GM18868 (cell line): Measurements from ENCODE around the gene RSAD1.

Experiments
- ATAC-seq: cut with Tn5 transposase; IDR thresholded peaks from one replicate; pipeline ENCODE4 v1.9.1; 2021; ENCODE audit warnings: mild to moderate bottlenecking, moderate library complexity; ENCODE audit not compliant: unreplicated experiment

Gene RSAD1

DNA sequence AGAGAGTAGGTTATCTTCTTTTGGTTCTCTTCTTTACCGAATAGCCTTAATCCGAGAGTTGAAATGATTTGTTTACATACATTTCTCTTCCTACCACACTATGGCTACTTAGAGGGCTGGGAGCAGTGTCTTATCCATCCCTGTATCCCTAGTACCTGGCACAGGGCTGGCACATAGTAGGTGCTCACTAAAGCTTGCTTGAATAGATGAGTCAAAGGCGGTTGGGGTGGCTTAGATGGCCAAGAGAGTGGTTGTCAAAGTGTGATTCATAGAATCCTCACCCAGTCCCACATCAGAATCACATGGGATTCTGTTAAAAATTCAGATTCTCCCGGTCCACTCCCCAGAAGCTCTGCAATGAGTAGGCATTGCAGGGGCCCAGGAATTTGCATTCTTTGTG is 21.0 kb upstream of the RSAD1 start:
- ATAC-seq: no peak

GRCh38 chr17:50458270-50458669 is 20.4 kb upstream of the RSAD1 start:
- no peak for ATAC-seq

DNA sequence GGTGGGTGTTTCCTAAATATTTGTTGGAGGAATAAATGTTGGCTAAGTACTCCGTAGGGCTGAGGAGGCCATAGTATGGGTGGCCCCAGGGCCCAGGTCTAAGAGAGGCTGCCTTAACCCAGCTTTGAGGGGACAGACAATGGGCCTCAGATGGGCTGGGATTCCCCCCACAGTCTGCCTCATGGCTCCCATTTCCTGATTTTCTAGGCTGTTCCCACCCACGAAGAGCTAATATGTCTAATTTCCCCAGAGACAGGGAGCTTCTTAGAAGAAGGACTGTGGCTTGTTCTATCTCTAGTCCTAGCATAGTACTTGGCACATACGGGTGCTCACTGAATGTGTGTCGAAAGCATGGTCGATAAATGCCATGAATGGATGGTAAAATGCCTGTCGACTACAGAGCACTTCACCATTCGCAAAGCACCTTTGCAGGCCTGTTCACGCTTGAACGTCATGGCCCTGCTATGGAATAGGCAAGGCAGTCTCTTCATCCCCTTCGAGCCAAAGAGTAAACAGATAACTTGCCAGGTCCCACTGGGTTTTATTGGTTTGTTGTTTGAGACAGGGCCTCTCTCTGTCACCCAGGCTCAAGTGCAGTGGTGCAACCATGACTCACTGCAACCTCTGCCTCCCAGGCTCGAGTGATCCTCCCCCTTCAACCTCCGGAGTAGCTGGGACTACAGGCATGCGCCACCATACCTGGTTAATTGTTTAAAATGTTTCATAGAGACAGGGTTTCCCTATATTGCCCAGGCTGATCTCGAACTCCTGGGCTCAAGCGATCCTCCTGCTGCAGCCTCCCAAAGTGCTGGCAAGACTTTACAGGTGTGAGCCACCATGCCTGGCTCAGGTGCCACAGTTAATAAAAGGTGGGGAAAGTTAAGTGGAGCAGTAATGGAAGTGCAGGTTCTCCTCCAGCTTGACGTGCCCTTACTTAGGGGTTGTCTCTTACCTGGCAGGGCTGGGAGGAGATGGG is 19.7 kb upstream of the RSAD1 start:
- no peak for ATAC-seq

GRCh38 chr17:50459756-50460155 is 18.9 kb upstream of the RSAD1 start:
- ATAC-seq: no peak

GRCh38 chr17:50460831-50461526 is 17.7 kb upstream of the RSAD1 start:
- no peak for ATAC-seq

GRCh38 chr17:50461550-50462132 is 17.0 kb upstream of the RSAD1 start:
- ATAC-seq: no peak

DNA sequence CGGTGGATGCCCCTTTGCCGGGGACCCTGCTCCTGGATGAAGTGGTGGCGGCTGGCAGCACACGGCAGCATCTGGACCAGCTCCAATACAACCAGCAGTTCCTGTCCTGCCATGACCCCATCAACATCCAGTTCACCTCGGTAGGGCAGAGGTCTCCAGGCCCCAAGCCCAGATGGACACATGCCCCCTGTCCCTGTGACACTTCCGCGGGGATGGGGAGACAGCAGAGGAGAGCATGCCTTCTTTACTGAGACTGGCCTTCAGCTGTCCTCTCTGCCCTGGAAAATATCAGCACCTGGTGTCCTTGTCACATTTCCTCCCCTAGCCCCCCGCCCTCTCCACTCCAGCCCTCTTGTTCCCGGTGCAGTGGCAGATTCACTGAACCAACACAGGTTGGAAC is 16.2 kb upstream of the RSAD1 start:
- no peak for ATAC-seq

DNA sequence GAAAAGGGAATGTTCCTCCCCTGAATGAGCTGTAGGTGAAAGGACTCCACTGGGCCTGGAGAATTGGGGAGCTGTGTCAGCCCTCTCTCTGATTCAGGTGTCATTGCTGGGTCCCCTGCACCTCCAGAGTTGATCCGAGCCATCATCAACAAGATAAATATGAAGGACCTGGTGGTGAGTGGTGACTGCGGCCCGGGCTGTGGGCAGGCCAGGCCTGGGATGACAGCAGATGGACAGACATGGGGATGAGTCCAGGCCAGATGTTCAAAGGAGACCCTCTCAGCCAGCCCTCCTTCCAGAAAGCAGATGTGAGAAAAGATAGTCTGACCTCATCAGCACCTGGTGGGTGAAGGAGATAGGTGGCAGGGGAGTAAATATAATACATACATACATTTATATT is 14.5 kb upstream of the RSAD1 start:
- ATAC-seq: no peak

- no peak for ATAC-seq
Observed at GRCh38 chr17:50464736-50465135, 13.9 kb upstream of the RSAD1 start.

- no peak for ATAC-seq
Observed at GRCh38 chr17:50465171-50465570, 13.5 kb upstream of the RSAD1 start.

DNA sequence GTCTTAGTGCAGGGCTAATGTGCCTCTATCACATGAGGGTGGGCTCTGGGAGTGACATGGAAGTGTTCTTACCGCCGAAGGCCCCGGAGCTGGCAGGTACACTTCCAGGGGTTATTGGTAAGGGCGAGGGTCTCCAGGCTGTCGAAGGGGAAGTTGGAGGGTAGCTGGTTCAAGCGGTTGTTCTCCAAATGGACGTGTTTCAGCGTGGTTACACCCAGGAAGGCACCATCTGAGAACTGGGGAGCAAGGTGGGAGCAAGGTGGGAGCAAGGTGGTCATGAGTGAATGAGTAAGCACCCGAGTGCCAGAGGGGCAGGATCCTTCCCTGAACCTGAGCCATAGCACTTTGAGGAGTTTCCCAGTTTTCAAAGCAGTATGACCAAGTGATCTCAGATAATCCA is 13.0 kb upstream of the RSAD1 start:
- no peak for ATAC-seq

GRCh38 chr17:50466371-50467113 is 12.1 kb upstream of the RSAD1 start:
- ATAC-seq: no peak

- no peak for ATAC-seq
Observed at GRCh38 chr17:50467114-50467854, 11.4 kb upstream of the RSAD1 start.

DNA sequence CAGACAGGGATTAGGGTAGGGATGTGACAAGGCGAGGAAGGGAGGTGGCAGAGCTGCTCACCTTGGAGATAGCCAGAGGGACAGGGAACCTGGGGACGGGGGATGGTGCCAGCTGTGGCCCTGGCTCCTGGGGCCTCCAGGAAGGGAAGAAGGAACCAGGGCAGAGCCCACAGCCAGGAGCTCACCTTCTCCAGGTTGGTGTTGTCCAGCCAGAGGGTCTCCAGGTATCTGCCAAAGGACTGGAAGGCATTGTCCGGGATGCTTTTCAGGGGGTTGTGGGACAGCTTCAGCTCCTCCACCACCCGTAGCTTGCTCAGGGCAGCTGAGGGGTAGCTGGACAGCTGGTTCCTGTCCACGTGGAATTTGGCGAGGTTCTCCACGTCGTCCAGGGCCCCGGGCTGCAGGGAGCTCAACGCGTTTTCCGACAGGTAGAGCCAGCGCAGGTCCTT is 10.8 kb upstream of the RSAD1 start:
- ATAC-seq: no peak

DNA sequence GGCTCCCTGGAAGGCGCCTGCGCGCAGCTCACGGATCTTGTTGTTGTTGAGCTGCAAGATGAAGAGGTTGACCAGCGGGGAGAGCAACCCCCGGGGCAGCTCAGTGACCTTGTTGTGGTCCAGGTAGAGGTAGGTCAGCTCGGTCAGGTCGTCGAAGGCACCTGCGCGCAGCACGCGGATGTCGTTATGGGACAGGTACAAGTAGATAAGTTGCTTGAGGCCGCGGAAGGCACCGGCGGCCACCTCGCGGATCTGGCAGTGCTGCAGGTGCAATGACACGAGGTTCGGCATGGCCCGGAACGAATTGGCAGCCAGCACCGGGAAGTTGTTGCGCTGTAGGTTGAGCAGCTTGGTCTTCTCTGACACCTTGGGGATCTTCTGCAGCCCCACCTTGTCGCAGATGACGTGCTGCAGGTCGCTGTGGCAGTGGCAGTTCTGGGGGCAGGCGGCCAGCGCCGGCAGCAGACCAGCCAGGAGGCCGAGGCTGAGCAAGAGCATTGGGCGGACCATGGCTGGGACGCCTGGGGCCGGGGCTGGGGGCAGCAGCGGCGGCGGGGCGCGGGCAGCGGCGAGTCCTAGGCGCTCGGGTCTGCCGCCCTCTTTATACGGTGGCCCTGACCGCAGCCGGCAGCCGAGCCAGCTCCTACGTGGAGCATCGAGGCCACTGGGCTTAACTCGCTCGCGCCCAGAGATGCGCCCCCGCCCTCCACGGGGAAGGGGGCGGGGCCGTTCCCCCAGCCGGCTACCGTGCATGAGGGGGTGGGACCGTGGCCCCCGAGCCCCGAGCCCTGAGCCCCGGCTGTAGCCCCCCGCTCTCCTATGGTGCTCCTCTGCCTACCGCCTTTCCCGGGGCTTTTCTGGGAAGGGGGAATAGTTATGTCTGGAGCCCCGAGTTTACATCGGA is 10.1 kb upstream of the RSAD1 start, which contains the start of gene CHAD:
Gene CHAD, minus strand, starts transcription at position 577 of the 904 bp plus-strand sequence. Its CDS starts 67 bp downstream, at position 510.
- ATAC-seq: no peak

- no peak for ATAC-seq
Observed at GRCh38 chr17:50469208-50469605, 9.5 kb upstream of the RSAD1 start.

GRCh38 chr17:50469671-50470305 is 8.9 kb upstream of the RSAD1 start:
- no peak for ATAC-seq

DNA sequence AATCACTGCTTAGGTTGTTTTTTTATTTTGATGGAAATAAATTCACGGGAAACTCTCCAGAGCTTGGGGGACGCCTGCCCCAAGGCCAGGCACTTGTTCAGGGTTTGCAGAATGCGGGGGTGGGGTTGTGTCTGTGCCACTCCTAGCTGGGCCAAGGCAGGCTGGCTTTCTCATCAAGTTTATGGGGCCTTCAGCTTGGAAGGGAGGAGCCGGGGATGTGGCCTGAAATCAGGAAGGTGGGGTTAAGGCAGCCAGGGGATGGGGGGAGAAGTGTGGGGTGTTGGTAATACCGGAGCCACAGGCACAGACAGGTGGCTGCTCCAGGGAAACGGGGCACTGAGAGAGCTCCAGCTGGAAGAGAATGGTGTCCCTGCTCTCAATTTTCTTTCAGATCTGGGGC is 8.2 kb upstream of the RSAD1 start:
- no peak for ATAC-seq
